Activated T-helper 1 cell treated with Interleukin-2 at 50 U/mL for 16 hours (primary cell): ENCODE results near the gene XRN1.

Experiments
- DNase-seq: peaks from one replicate; pipeline ENCODE4 v3.0.0-alpha.2; 2020; ENCODE audit warnings: low read depth

XRN1 gene

DNA sequence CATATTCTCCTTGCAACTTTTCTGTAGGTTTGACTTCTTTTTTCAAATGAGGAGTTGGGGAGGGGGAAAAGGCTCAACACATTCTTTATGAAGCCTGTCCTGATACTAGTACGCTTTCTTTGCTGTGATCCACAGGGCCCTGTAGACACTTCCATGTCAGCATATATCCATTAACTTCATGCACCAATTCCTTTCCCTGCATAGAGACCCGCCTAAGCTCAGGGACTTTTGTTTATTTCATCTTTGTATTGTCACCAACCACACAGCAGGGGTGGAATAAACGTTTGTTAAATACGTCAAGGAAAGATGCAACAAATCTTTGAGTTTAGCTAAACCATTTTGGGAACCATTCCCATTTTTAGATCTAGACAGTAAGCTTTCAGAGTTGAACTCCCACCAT, 179.4 kb downstream of the XRN1 start:
- no peak for DNase-seq

- no peak for DNase-seq
Observed at GRCh38 chr3:142267269-142267668, 180.6 kb downstream of the XRN1 start.

GRCh38 chr3:142263112-142263511, 184.7 kb downstream of the XRN1 start:
- no peak for DNase-seq

DNA sequence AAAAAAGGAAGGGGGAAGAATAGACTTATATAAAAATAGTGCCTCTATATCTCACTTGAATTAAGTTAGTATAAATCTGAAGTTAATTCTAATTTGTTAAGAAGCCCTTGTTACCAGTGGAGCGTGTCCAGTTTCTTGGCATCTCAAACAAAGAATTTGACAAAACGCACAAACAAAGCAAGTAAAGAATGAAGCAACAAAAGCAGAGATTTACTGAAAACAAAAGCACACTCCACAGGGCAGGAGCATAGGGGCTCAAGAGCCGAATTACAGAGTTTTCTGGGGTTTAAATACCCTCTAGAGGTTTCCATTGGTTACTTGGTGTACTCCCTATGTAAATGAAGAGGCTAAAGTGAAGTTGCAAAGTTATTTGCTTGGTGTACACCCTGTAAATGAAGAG, 188.5 kb downstream of the XRN1 start:
- DNase-seq, result no peak

DNA sequence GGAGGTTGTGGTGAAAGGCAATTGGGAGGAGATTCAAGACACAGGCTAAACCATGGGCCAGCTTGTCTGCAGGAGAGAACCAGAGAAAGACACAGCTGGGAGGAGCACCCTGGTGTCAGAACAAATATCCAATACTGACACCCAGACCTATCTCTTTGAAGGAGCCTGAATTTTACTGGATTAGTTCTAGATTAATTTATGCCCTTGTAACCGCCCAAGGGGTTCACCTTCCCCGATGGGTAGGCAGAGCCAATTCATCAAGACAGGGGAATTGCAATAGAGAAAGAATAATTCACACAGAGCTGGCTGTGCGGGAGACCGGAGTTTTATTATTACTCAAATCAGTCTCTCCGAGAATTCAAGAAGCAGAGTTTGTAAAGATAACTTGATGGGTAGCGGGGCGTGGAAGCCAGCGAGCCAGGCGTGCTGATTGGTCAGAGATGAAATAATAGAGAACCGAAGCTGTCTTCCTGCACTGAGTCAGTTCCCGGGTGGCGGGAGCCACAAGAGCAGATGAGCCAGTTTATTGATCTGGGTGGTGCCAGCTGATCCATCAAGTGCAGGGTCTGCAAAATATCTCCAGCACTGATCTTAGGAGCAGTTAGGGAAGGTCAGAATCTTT, 191.0 kb downstream of the XRN1 start:
- no peak for DNase-seq
